Subcutaneous abdominal adipose tissue (tissue), 5 donors: ENCODE data around the gene PLCB4.
"Not testable (repeated sequence)": the region's sequence is repeated elsewhere in the genome, so short reads cannot be mapped to it uniquely, and the experiment has no call there.

ENCODE experiments used
- H3K27ac ChIP-seq: one replicate; pipeline ENCODE4 v1.7.0; 2013; ENCODE audit warnings: low read depth, mild to moderate bottlenecking, inconsistent platforms, low read length, moderate library complexity
- H3K27me3 ChIP-seq, 5 donors: one replicate each; pipeline ENCODE4 v1.7.0; 2013; ENCODE audit warnings: low read length in 5 of 5, inconsistent platforms in 1 of 5; ENCODE audit not compliant: control insufficient read depth in 5 of 5, insufficient read depth in 4 of 5
- H3K36me3 ChIP-seq, 5 donors: one replicate each; pipeline ENCODE4 v1.7.0; 2013; ENCODE audit warnings: low read length in 5 of 5; ENCODE audit not compliant: control insufficient read depth in 5 of 5, insufficient read depth in 5 of 5
- H3K4me1 ChIP-seq, 5 donors: one replicate each; pipeline ENCODE4 v1.7.0; 2013; ENCODE audit warnings: low read length in 5 of 5, mild to moderate bottlenecking in 3 of 5, moderate library complexity in 1 of 5; ENCODE audit not compliant: control insufficient read depth in 5 of 5, insufficient read depth in 5 of 5
- H3K4me3 ChIP-seq, 5 donors: one replicate each; pipeline ENCODE4 v1.7.0; 2013; ENCODE audit warnings: low read length in 5 of 5, low read depth in 1 of 5
- H3K9ac ChIP-seq, 5 donors: one replicate each; pipeline ENCODE4 v1.7.0; 2013; ENCODE audit warnings: low read length in 5 of 5, mild to moderate bottlenecking in 4 of 5, moderate library complexity in 3 of 5
- H3K9me3 ChIP-seq, 5 donors: one replicate each; pipeline ENCODE4 v1.7.0; 2013; ENCODE audit warnings: low read length in 5 of 5; ENCODE audit not compliant: control insufficient read depth in 5 of 5
- donor health status: healthy.
- donor health status: healthy.
- donor health status: healthy.
- donor health status: healthy.
- donor health status: healthy.

The PLCB4 gene

GRCh38 chr20:9144643-9145042 lies 75.8 kb downstream of the PLCB4 start:
- Histone ChIP-seq H3K27ac (no peak overlapping the region), H3K27me3 (no peaks in the 10 kb centered on the region), H3K4me3 (no peak overlapping the region)

GRCh38 chr20:9145142-9145541 lies 76.3 kb downstream of the PLCB4 start:
- Histone ChIP-seq H3K9ac (no peak overlapping the region), H3K27ac (no peak overlapping the region), H3K9me3 (peaks cover 0 to 4% (median 0%) of the 10 kb centered on the region in 5 donors), H3K27me3 (no peaks in the 10 kb centered on the region), H3K36me3 (no peaks in the 10 kb centered on the region), H3K4me1 (peaks cover 0 to 10% (median 0%) of the 10 kb centered on the region in 5 donors), H3K4me3 (no peak overlapping the region)

More at GRCh38 chr20:9144643-9145042, 75.8 kb downstream of the PLCB4 start:
- peaks cover 0 to 4% (median 3%) of the 10 kb centered on the region in 5 donors for H3K9me3 ChIP-seq
- H3K4me1 ChIP-seq, result peaks cover 0 to 10% (median 0%) of the 10 kb centered on the region in 5 donors
- H3K36me3 ChIP-seq, result no peaks in the 10 kb centered on the region
- no peak overlapping the region for H3K9ac ChIP-seq

DNA sequence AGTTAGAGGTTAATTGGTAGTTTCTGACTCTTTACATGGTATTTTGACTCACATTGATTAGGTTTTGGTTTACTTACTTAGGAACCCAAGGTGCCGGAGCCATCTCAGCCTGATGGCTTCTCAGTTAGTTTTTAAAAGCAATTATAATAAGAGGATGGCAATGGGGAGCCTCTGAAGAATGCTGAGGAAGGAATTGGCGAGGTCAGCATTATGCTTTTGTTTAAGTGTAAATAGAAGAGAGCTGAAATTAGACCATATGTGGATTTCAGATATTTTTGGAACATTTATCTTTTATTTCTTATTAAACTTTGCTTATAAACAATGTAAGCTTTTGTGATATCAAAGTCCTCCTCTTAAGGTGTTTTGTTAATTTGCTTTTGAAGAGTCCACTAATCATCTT lies 77.8 kb downstream of the PLCB4 start:
- Histone ChIP-seq H3K27me3 (no peaks in the 10 kb centered on the region), H3K9me3 (peaks cover 0 to 4% (median 0%) of the 10 kb centered on the region in 5 donors), H3K4me3 (no peak overlapping the region), H3K27ac (no peak overlapping the region), H3K9ac (no peak overlapping the region), H3K4me1 (peaks cover 0 to 10% (median 0%) of the 10 kb centered on the region in 5 donors), H3K36me3 (no peaks in the 10 kb centered on the region)

GRCh38 chr20:9147547-9148024 lies 78.7 kb downstream of the PLCB4 start:
- Histone ChIP-seq H3K36me3 (no peaks in the 10 kb centered on the region), H3K9ac (no peak overlapping the region), H3K27me3 (no peaks in the 10 kb centered on the region), H3K4me1 (peaks cover 0 to 10% (median 0%) of the 10 kb centered on the region in 5 donors), H3K4me3 (no peak overlapping the region), H3K27ac (no peak overlapping the region), H3K9me3 (peaks cover 0 to 7% (median 5%) of the 10 kb centered on the region in 5 donors)

DNA sequence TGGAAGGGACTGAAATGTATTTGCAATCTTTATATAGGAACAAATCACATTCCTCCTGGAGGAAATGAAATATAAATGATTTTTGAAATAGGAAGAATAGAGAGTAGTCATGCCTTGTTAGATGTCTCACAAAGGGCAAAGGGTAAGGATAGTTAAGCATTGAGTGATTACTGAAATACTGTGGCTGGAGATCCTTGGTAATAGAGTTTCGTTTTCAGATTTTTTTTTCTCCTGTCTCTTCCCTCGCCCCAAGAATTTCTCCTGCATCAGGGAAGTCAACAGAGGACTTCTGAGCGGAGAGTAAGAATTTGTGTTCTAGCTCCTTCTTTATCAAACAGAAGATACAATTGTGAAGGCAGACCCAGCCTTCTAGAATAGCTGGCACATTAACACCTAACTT lies 79.4 kb downstream of the PLCB4 start:
- H3K9me3 ChIP-seq, result peaks cover 0 to 10% (median 6%) of the 10 kb centered on the region in 5 donors
- H3K4me3 ChIP-seq, result no peak overlapping the region
- peaks cover 0 to 10% (median 0%) of the 10 kb centered on the region in 5 donors for H3K4me1 ChIP-seq
- no peak overlapping the region for H3K9ac ChIP-seq
- H3K27me3 ChIP-seq, result no peaks in the 10 kb centered on the region
- no peak overlapping the region for H3K27ac ChIP-seq
- no peaks in the 10 kb centered on the region for H3K36me3 ChIP-seq

- no peak overlapping the region for H3K27ac ChIP-seq
- no peaks in the 10 kb centered on the region for H3K27me3 ChIP-seq
- peaks cover 0 to 10% (median 6%) of the 10 kb centered on the region in 5 donors for H3K9me3 ChIP-seq
- H3K4me1 ChIP-seq, result peaks cover 0 to 6% (median 0%) of the 10 kb centered on the region in 5 donors
- no peaks in the 10 kb centered on the region for H3K36me3 ChIP-seq
- H3K4me3 ChIP-seq, result no peak overlapping the region
- no peak overlapping the region for H3K9ac ChIP-seq
Measured at GRCh38 chr20:9149087-9149486, 80.2 kb downstream of the PLCB4 start.

- Histone ChIP-seq H3K4me3 (no peak overlapping the region), H3K36me3 (no peaks in the 10 kb centered on the region), H3K27ac (no peak overlapping the region), H3K9me3 (peaks cover 0 to 10% (median 6%) of the 10 kb centered on the region in 5 donors), H3K27me3 (no peaks in the 10 kb centered on the region), H3K4me1 (peaks cover 0 to 6% (median 0%) of the 10 kb centered on the region in 5 donors), H3K9ac (no peak overlapping the region)
Measured at GRCh38 chr20:9149796-9150195, 80.9 kb downstream of the PLCB4 start.

- H3K4me1 ChIP-seq, result peaks cover 0 to 3% (median 0%) of the 10 kb centered on the region in 5 donors
Measured at GRCh38 chr20:9150679-9151078, 81.8 kb downstream of the PLCB4 start.

DNA sequence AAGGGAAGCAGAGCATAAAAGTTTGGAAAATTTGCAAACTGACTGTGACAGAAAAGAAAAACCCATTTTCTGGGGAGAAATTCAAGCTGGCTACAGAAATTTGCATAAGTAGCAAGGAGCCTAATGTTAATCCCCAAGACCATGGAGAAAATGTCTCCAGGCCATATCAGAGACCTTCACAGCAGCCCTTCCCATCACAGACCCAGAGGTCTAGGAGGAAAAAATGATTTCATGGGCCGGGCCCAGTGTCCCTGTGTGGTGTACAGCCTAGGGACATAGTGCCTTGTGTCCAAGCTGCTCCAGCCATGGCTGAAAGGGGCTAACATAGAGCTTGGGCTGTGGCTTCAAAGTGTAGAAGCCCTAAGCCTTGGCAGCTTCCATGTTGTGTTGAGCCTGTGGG lies 83.3 kb downstream of the PLCB4 start:
- H3K9ac ChIP-seq, H3K27me3 ChIP-seq, H3K27ac ChIP-seq: not testable (repeated sequence)

More at GRCh38 chr20:9150679-9151078, 81.8 kb downstream of the PLCB4 start:
- Histone ChIP-seq H3K9me3 (peaks cover 0 to 10% (median 6%) of the 10 kb centered on the region in 5 donors), H3K9ac (no peak overlapping the region), H3K27me3 (no peaks in the 10 kb centered on the region), H3K4me3 (no peak overlapping the region), H3K27ac (no peak overlapping the region), H3K36me3 (no peaks in the 10 kb centered on the region)

DNA sequence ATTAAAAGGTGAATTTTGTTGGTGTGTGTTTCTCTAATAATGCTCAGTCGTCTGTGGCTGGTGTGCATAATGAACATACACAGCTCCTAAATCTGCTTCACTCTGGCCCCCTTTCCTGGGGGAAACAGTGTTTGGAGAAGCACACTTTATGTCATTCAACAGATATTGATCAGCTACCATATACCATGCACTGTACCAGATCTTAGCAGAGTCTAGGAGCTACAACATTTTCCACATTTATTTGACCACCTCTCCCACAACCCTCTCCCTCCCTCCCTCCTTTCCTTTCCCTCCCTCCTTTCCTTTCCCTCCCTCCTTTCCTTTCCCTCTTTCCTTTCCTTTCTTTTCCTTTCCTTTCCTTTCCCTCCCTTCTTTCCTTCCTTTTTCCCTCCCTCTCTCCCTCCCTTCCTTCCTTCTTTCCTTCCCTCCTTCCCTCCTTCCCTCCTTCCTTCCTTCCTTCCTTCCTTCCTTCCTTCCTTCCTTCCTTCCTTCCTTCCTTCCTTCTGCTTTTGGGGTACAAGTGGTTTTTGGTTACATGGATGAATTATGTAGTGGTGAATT lies 85.7 kb downstream of the PLCB4 start:
- H3K36me3 ChIP-seq, result no peaks in the 10 kb centered on the region
- no peak overlapping the region for H3K9ac ChIP-seq
- peaks cover 0 to 3% (median 0%) of the 10 kb centered on the region in 5 donors for H3K4me1 ChIP-seq
- H3K27me3 ChIP-seq, result no peaks in the 10 kb centered on the region
- H3K9me3 ChIP-seq, result peaks cover 0 to 10% (median 6%) of the 10 kb centered on the region in 5 donors
- no peak overlapping the region for H3K4me3 ChIP-seq
- no peak overlapping the region for H3K27ac ChIP-seq

More for the DNA sequence above, 83.3 kb downstream of the PLCB4 start:
- H3K4me3 ChIP-seq, H3K36me3 ChIP-seq, H3K4me1 ChIP-seq, H3K9me3 ChIP-seq: not testable (repeated sequence)
